ENCODE results near the gene MAP4K2. TPM values are rescaled to one million over a fixed set of nuclear protein-coding genes. Genes with fewer than 3 reads are reported as not detected.

Gene MAP4K2
- total and polyA plus RNA-seq, 2 of the 13 experiments (the other 11 are each of a cell fraction or from before 2014, with no cell fraction given), result 8.3 to 17.6 TPM

DNA sequence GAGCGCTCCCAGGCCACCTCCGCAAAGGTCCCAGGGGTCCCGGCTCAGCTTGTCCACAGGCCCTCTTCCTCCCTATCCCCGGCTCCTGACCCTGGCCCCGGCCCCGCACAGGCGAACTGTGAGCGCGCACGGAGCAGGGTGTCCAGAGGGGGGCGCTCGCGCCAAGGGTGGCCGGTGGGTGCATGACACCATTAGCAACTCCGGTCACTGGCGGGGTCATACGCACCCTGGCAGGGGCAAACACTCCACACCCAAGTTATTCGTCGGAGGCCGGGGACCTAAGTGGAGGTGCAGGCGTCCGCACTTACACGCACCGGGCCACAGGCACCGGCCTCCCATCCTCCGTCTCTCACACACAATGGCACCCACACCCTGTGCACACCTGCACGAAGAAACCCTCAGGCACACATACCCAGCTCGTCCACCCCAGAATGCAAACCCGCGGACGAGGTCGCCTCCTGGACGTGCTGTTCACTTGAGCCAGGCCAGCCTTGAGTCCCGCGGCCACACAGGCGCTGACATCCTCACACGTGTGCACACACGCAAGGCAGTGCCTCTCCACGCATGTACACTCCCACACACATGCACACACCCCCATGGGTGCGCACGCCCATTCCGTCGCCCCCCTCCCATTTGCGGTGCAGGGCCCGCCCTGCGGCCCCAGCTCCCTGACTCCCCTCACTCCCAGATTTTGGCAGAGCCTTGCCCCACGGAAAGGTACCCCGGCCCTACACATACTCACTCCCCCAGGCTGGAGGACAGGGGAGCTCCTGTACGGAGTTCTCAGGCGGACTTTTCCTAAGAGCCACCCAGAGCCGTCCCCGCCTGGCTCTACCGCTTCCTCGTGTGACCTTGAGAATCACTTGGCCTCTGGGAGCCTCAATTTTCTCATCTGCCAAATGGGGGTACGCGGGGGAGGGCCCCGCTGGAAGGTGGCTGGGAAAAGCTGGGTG lies 59.1 kb downstream of the MAP4K2 start, which contains the start of gene RASGRP2 (continued):
- TF ChIP-seq RERE (CRISPR knock-in tag; IDR thresholded peaks at IDR 0.05; ENCODE audit: low read depth), result no peak
- TF ChIP-seq MXI1 (IDR thresholded peaks at IDR 0.05; ENCODE audit: borderline replicate concordance, low read depth, low read length), result 0 out of 3 replicates have a peak, but pooled peaks have one; percentile 24
- no peak for TF ChIP-seq ZSCAN25 (CRISPR knock-in tag; IDR thresholded peaks at IDR 0.05)
- TF ChIP-seq SMYD3 (CRISPR knock-in tag; IDR thresholded peaks at IDR 0.05), result no peak
- no peak for TF ChIP-seq HNF1B (CRISPR knock-in tag; IDR thresholded peaks at IDR 0.05)
- no peak for TF ChIP-seq ZNF816 (CRISPR knock-in tag; IDR thresholded peaks at IDR 0.05; ENCODE audit: borderline replicate concordance)
- TF ChIP-seq, protein P1, sequence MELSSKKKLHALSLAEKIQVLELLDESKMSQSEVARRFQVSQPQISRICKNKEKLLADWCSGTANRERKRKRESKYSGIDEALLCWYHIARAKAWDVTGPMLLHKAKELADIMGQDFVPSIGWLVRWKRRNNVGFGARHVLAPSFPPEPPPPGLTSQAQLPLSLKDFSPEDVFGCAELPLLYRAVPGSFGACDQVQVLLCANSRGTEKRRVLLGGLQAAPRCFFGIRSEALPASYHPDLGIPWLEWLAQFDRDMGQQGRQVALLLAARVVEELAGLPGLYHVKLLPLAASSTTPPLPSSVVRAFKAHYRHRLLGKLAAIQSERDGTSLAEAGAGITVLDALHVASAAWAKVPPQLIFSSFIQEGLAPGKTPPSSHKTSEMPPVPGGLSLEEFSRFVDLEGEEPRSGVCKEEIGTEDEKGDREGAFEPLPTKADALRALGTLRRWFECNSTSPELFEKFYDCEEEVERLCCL (CRISPR knock-in tag; IDR thresholded peaks at IDR 0.05; ENCODE audit: borderline replicate concordance), result no peak
- TF ChIP-seq ZNF230 (CRISPR knock-in tag; IDR thresholded peaks at IDR 0.05), result no peak
- TF ChIP-seq HNRNPL (IDR thresholded peaks at IDR 0.05; ENCODE audit: low read depth, low read length), result 0 out of 2 replicates have a peak, but pooled peaks have one; percentile 26
- no peak for TF ChIP-seq ZNF225 (CRISPR knock-in tag; IDR thresholded peaks at IDR 0.05)
- no peak for TF ChIP-seq SSRP1 (CRISPR knock-in tag; IDR thresholded peaks at IDR 0.05)
- TF ChIP-seq ZSCAN22 (CRISPR knock-in tag; IDR thresholded peaks at IDR 0.05), result no peak
- no peak for TF ChIP-seq ZNF570 (CRISPR knock-in tag; IDR thresholded peaks at IDR 0.05; ENCODE audit: borderline replicate concordance)
- TF ChIP-seq TOPORS (CRISPR knock-in tag; IDR thresholded peaks at IDR 0.05), result no peak
- no peak for TF ChIP-seq SMAD1 (CRISPR knock-in tag; IDR thresholded peaks at IDR 0.05; ENCODE audit: borderline replicate concordance, low read depth)
- TF ChIP-seq, protein P2, sequence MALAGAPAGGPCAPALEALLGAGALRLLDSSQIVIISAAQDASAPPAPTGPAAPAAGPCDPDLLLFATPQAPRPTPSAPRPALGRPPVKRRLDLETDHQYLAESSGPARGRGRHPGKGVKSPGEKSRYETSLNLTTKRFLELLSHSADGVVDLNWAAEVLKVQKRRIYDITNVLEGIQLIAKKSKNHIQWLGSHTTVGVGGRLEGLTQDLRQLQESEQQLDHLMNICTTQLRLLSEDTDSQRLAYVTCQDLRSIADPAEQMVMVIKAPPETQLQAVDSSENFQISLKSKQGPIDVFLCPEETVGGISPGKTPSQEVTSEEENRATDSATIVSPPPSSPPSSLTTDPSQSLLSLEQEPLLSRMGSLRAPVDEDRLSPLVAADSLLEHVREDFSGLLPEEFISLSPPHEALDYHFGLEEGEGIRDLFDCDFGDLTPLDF (CRISPR knock-in tag; IDR thresholded peaks at IDR 0.05), result no peak
- no peak for TF ChIP-seq ZNF235 (CRISPR knock-in tag; IDR thresholded peaks at IDR 0.05; ENCODE audit: borderline replicate concordance)
- TF ChIP-seq GFI1 (CRISPR knock-in tag; IDR thresholded peaks at IDR 0.05; ENCODE audit: borderline replicate concordance), result no peak
- no peak for TF ChIP-seq ZNF761 (CRISPR knock-in tag; conservative IDR thresholded peaks at IDR 0.05)
- 0 out of 2 replicates have a peak, but pooled peaks have one; percentile 26 for TF ChIP-seq GATAD2A (CRISPR knock-in tag; IDR thresholded peaks at IDR 0.05)
